ENCODE results near the gene NDFIP2. TPM values are rescaled to one million over a fixed set of nuclear protein-coding genes. Genes with fewer than 3 reads are reported as not detected.

The NDFIP2 gene
- total RNA-seq, 1 donor from 2014 or later = 22.7 TPM

GRCh38 chr13:79540504-79540903, 59.5 kb downstream of the NDFIP2 start:
- Mint-ChIP-seq H3K27me3 (ENCODE audit: low read depth) (no peaks in the 10 kb centered on the region), H3K27ac (ENCODE audit: unreplicated experiment) (no peak overlapping the region), H3K9me3 (no peaks in the 10 kb centered on the region), H3K4me1 (no peaks in the 10 kb centered on the region), H3K4me3 (no peak overlapping the region), H3K36me3 (ENCODE audit: low read depth) (no peaks in the 10 kb centered on the region)
- DNase-seq (ENCODE audit: low read depth, low spot score) = no peak
- no peak for TF ChIP-seq CTCF (conservative IDR thresholded peaks at IDR 0.05)

GRCh38 chr13:79541426-79542049, 60.6 kb downstream of the NDFIP2 start:
- no peaks in the 10 kb centered on the region for H3K4me1 Mint-ChIP-seq
- H3K27ac Mint-ChIP-seq (ENCODE audit: unreplicated experiment) = no peak overlapping the region
- no peak overlapping the region for H3K4me3 Mint-ChIP-seq
- H3K36me3 Mint-ChIP-seq (ENCODE audit: low read depth) = no peaks in the 10 kb centered on the region
- no peaks in the 10 kb centered on the region for H3K27me3 Mint-ChIP-seq (ENCODE audit: low read depth)
- no peaks in the 10 kb centered on the region for H3K9me3 Mint-ChIP-seq
- DNase-seq (ENCODE audit: low read depth, low spot score) = no peak
- TF ChIP-seq CTCF (conservative IDR thresholded peaks at IDR 0.05) = peak; percentile 96

GRCh38 chr13:79543883-79544282, 62.9 kb downstream of the NDFIP2 start:
- peaks cover 9% of the 10 kb centered on the region for H3K4me1 Mint-ChIP-seq
- H3K36me3 Mint-ChIP-seq (ENCODE audit: low read depth) = no peaks in the 10 kb centered on the region
- H3K4me3 Mint-ChIP-seq = no peak overlapping the region

GRCh38 chr13:79547211-79548195, 66.5 kb downstream of the NDFIP2 start:
- H3K4me1 Mint-ChIP-seq = peaks cover 18% of the 10 kb centered on the region
- no peaks in the 10 kb centered on the region for H3K36me3 Mint-ChIP-seq (ENCODE audit: low read depth)
- H3K4me3 Mint-ChIP-seq = no peak overlapping the region
- H3K27ac Mint-ChIP-seq (ENCODE audit: unreplicated experiment) = no peak overlapping the region
- no peaks in the 10 kb centered on the region for H3K9me3 Mint-ChIP-seq
- DNase-seq (ENCODE audit: low read depth, low spot score) = no peak
- no peak for TF ChIP-seq CTCF (conservative IDR thresholded peaks at IDR 0.05)
- H3K27me3 Mint-ChIP-seq (ENCODE audit: low read depth) = no peaks in the 10 kb centered on the region

More at GRCh38 chr13:79543883-79544282, 62.9 kb downstream of the NDFIP2 start:
- H3K27ac Mint-ChIP-seq (ENCODE audit: unreplicated experiment) = no peak overlapping the region
- no peak for DNase-seq (ENCODE audit: low read depth, low spot score)
- H3K9me3 Mint-ChIP-seq = no peaks in the 10 kb centered on the region
- TF ChIP-seq CTCF (conservative IDR thresholded peaks at IDR 0.05) = no peak
- H3K27me3 Mint-ChIP-seq (ENCODE audit: low read depth) = no peaks in the 10 kb centered on the region

GRCh38 chr13:79548902-79549301, 67.9 kb downstream of the NDFIP2 start:
- no peaks in the 10 kb centered on the region for H3K27me3 Mint-ChIP-seq (ENCODE audit: low read depth)
- peak; percentile 53 for TF ChIP-seq CTCF (conservative IDR thresholded peaks at IDR 0.05)
- H3K9me3 Mint-ChIP-seq = no peaks in the 10 kb centered on the region
- peaks cover 18% of the 10 kb centered on the region for H3K4me1 Mint-ChIP-seq
- no peaks in the 10 kb centered on the region for H3K36me3 Mint-ChIP-seq (ENCODE audit: low read depth)
- no peak for DNase-seq (ENCODE audit: low read depth, low spot score)
- H3K4me3 Mint-ChIP-seq = no peak overlapping the region
- H3K27ac Mint-ChIP-seq (ENCODE audit: unreplicated experiment) = no peak overlapping the region

All from neural crest cell (in vitro differentiated cells).